ENCODE results near the gene MON2. TPM values are rescaled to one million over a fixed set of nuclear protein-coding genes. Genes with fewer than 3 reads are reported as not detected.

The MON2 gene
- total and polyA plus RNA-seq, 2 of the 8 experiments (the other 6 are each of a cell fraction or from before 2014, with no cell fraction given), result 3.8 to 21.8 TPM

GRCh38 chr12:62631471-62632410 lies 165.1 kb downstream of the MON2 start (continued):
- no peak for TF ChIP-seq CHD1 (IDR thresholded peaks at IDR 0.05; ENCODE audit: low read depth, low read length)
